Measurements from ENCODE around the gene LCNL1.

DNA sequence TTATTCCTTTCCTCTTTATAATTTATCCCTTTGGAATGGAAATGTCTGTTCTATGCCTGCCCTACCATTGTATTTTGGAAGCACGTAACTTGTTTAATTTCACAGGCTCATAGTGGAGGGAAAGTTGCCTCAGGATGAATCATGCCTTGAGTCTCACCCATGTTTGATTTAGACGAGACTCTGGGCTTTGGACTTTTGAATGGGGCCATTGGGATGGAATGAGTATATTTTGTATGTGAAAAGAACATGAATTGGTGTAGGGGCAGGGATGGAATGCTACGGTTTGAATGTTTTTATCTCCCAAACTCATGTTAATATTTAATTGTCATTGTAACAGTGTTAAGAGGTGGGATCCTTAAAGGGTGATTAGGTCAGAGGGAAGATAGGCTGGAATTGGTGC lies 48.5 kb upstream of the LCNL1 start:
- TF ChIP-seq, protein P1, sequence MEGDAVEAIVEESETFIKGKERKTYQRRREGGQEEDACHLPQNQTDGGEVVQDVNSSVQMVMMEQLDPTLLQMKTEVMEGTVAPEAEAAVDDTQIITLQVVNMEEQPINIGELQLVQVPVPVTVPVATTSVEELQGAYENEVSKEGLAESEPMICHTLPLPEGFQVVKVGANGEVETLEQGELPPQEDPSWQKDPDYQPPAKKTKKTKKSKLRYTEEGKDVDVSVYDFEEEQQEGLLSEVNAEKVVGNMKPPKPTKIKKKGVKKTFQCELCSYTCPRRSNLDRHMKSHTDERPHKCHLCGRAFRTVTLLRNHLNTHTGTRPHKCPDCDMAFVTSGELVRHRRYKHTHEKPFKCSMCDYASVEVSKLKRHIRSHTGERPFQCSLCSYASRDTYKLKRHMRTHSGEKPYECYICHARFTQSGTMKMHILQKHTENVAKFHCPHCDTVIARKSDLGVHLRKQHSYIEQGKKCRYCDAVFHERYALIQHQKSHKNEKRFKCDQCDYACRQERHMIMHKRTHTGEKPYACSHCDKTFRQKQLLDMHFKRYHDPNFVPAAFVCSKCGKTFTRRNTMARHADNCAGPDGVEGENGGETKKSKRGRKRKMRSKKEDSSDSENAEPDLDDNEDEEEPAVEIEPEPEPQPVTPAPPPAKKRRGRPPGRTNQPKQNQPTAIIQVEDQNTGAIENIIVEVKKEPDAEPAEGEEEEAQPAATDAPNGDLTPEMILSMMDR (IDR thresholded peaks at IDR 0.05), result no peak
- no peak for TF ChIP-seq POLR2A (IDR thresholded peaks at IDR 0.05)
